WERI-Rb-1 (cell line): ENCODE measurements around the gene LGI4.

ENCODE experiments used
- DNase-seq: peaks from one replicate; pipeline ENCODE4 v3.0.0-alpha.2; 2020
- H3K27ac ChIP-seq: fragments of 250-450 bp; sonication (Bioruptor Pico); 2 replicates; pipeline ENCODE4 v1.5.1; 2020; ENCODE audit warnings: mild to moderate bottlenecking, moderate library complexity
- H3K27me3 ChIP-seq: fragments of 250-450 bp; sonication (Bioruptor Pico); 2 replicates; pipeline ENCODE4 v1.5.1; 2021; ENCODE audit warnings: mild to moderate bottlenecking, low read depth, moderate library complexity; ENCODE audit not compliant: insufficient read depth, severe bottlenecking
- H3K36me3 ChIP-seq: fragments of 250-450 bp; sonication (Bioruptor Pico); 2 replicates; pipeline ENCODE4 v1.5.1; 2020; ENCODE audit warnings: mild to moderate bottlenecking, moderate library complexity
- H3K4me3 ChIP-seq: 2 replicates; pipeline ENCODE4 v1.5.1; 2011; ENCODE audit warnings: low read depth, mild to moderate bottlenecking, control low read depth, low read length
- H3K9me3 ChIP-seq: fragments of 250-450 bp; sonication (Bioruptor Pico); 2 replicates; pipeline ENCODE4 v1.5.1; 2021; ENCODE audit warnings: mild to moderate bottlenecking, moderate library complexity; ENCODE audit not compliant: severe bottlenecking
- TF ChIP-seq, protein P1 (sequence below): IDR thresholded peaks from 2 replicates; pipeline ENCODE4 v1.5.1; 2011; ENCODE audit warnings: low read depth, mild to moderate bottlenecking, control low read depth, inconsistent platforms, low read length

LGI4 gene

DNA sequence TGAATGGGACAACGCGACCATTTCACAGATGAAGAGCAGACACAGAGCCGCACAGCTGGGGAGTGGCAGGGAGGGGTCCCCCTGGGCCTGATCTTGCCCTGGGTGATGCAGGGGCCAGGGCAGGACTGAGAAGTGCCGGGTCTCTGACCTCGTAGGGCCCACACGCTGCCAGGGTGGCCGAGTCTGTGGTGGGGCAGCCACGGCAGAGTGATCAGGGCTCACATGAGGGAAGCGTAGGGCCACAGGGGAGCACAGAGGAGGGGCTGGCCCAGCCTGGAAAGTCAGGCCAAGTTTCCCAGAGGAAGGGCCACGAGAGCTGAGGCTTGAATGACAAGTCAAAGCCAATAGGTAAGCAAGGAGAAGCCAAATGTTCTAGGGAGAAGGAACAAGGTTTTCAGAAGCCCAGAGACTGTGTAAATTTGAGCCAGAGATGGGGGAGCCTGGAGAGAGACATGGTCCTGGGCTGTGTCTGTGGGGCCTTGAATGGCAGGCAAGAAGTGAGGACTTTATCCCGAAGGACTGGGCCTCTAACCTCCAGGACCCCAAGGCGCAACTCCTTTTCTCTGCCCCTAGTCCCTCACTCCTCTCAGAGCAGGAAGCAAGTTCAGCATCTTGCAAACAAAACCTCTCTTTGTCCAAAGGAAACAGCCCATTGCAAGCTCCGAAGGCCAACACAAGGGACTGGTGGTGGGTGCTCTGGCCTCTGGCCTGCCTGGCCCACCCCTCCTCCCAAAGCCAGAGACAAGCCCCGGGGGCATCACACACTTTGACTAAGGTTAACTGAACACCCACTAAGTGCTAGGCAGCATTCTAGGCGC, 51.0 kb downstream of the LGI4 start:
- no peak for DNase-seq
- Histone ChIP-seq H3K36me3 (no peaks in the 10 kb centered on the region), H3K4me3 (no peak overlapping the region), H3K27me3 (no peaks in the 10 kb centered on the region), H3K9me3 (peaks cover 13% of the 10 kb centered on the region), H3K27ac (no peak overlapping the region)
- TF ChIP-seq, protein P1, sequence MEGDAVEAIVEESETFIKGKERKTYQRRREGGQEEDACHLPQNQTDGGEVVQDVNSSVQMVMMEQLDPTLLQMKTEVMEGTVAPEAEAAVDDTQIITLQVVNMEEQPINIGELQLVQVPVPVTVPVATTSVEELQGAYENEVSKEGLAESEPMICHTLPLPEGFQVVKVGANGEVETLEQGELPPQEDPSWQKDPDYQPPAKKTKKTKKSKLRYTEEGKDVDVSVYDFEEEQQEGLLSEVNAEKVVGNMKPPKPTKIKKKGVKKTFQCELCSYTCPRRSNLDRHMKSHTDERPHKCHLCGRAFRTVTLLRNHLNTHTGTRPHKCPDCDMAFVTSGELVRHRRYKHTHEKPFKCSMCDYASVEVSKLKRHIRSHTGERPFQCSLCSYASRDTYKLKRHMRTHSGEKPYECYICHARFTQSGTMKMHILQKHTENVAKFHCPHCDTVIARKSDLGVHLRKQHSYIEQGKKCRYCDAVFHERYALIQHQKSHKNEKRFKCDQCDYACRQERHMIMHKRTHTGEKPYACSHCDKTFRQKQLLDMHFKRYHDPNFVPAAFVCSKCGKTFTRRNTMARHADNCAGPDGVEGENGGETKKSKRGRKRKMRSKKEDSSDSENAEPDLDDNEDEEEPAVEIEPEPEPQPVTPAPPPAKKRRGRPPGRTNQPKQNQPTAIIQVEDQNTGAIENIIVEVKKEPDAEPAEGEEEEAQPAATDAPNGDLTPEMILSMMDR, result no peak

DNA sequence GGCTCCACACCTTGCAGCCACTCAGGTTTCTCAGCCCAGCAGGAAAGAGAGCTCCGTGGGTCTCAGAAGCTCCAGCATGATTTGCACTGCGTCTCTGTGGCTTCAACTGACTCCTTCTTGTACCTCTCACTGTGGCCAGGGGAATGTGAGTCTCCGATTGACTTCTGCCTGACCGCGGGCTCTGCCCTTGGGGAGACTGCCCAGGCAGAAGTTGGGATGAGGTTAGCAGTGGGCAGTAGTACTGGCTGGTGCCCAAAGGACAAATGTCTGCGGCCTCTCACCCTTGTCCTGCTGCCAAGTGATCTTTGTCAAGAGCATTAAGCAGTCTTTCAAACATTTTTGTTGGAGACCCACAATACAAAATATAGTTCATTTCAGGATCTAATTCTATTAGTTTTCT, 53.7 kb downstream of the LGI4 start:
- Histone ChIP-seq H3K4me3 (no peak overlapping the region), H3K27ac (no peak overlapping the region), H3K36me3 (no peaks in the 10 kb centered on the region), H3K27me3 (no peaks in the 10 kb centered on the region), H3K9me3 (peaks cover 13% of the 10 kb centered on the region)
- no peak for DNase-seq
- TF ChIP-seq, protein P1, result no peak

DNA sequence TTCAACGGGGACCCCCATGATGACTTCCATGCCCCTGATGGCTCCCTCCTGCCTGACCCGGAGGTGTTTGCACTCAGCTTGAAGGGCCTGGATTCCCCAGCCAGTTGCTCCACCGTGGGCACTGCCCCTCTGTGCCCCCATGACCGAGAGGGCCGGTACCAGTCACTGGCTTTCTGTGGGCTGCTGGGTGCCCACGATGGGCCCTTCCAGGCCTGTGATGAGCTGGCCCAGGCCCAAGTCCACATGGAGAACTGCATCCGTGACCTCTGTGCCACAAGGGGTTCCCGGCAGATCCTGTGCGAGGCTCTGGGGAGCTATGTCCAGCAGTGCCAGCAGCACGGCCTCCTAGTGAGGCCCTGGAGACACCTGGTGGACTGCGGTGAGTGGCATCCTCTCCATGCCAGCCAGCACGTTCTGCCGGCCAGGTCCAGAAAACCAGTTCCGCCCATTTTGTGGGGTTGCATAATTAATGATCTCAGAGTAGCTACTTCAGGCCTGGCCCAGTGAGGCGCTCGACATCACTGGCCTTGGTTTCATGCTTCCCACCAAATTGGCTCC, 54.2 kb downstream of the LGI4 start:
- H3K36me3 ChIP-seq, result no peaks in the 10 kb centered on the region
- no peaks in the 10 kb centered on the region for H3K27me3 ChIP-seq
- peaks cover 13% of the 10 kb centered on the region for H3K9me3 ChIP-seq
- H3K27ac ChIP-seq, result no peak overlapping the region
- no peak overlapping the region for H3K4me3 ChIP-seq
- TF ChIP-seq, protein P1, result no peak
- DNase-seq, result no peak

DNA sequence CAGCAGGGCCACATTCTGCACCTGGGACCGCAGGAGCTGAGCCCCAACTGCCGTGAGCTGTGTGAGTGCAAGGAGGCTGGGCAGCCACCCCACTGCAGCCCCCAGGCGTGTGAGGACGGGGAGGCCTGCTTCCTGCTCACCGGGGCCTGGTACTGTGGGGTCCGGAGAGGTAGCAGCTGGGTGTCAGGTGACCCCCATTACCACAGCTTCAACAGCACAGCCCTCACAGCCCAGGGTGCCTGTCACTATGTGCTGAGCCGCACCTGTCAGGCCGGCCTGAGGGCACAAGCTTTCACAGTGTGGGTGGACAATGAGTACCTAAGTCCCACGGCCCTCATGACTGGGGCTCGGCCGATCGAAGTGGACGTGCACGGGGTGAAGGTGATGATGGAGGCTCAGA, 55.0 kb downstream of the LGI4 start:
- TF ChIP-seq, protein P1, result no peak
- no peaks in the 10 kb centered on the region for H3K36me3 ChIP-seq
- no peak overlapping the region for H3K4me3 ChIP-seq
- peaks cover 13% of the 10 kb centered on the region for H3K9me3 ChIP-seq
- DNase-seq, result no peak
- H3K27me3 ChIP-seq, result no peaks in the 10 kb centered on the region
- H3K27ac ChIP-seq, result no peak overlapping the region

DNA sequence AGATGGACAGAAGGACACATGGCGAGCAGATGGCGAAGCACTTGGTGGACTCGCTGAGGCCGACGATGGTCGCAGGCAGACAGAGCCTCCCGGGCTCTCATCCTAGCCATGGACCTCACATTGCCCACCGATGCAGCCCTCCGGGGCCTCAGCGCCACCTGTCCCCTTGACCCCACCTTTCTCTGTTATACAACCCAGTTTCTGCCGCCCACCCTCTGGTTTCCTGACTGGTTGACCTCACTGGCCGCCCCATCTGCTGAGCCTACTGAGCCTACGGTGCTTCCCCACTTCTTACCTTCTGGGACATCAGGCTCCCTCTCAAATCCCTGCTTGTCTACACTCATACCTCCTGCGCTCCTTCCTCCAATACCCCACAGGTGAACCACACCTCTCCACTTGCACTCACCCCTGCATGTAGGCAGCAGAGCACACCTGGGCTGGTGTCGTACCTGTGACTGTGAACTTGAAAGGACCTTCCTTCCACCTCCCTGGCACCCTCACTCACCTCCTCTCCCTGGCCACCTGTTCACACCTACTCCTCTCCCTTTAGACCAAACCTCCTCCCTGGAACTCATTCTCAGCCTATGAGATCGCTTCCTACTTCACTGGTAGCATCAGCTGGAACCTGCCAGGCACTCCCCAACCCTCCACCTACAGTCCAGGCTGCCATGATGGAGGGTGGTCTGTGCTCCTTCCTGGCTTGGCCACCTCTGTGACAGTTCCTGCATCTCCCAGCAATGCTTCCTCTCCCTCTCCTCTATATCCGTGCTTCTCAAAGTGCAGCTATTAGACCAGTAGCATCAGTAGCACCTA, 57.2 kb downstream of the LGI4 start:
- Histone ChIP-seq H3K4me3 (no peak overlapping the region), H3K36me3 (no peaks in the 10 kb centered on the region), H3K27ac (no peak overlapping the region), H3K27me3 (no peaks in the 10 kb centered on the region), H3K9me3 (peaks cover 12% of the 10 kb centered on the region)
- DNase-seq, result no peak
- TF ChIP-seq, protein P1, result no peak
